ENCODE results near the gene DHRS13.
"Not testable (repeated sequence)": the region's sequence is repeated elsewhere in the genome, so short reads cannot be mapped to it uniquely, and the experiment has no call there.

DHRS13 gene

DNA sequence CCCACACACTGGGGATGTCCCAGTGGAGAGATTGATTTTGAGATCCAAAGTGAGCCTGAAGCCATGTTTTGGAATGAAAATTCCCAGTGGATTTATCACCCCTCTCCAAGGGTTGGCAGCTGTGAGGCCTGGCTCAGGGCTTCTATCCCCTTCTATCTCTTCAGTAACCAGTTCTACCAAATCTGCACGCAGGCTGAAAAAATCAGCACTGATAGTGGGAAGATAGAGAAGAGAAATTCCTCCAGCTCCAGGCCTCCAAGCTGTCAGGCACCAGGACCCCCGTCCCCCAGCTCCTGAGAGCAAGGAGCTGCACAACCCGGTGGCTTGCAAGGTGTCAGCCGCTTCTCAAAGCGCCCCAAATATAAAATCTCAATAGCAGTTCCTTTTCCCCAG is 6.4 kb downstream of the DHRS13 start:
- DNase-seq = no peak
- ATAC-seq (ENCODE audit: insufficient read depth, low read depth) = no peak
- no peaks in the 10 kb centered on the region for H3K9me3 ChIP-seq (ENCODE audit: insufficient read depth, low read length, severe bottlenecking)
- 0 out of 2 replicates have a peak overlapping the region, but pooled peaks have one; percentile 79 for H2AFZ ChIP-seq (ENCODE audit: low read depth, low read length)
- H3K27ac ChIP-seq (ENCODE audit: low read length) = peak overlapping the region; percentile 8; the same call in 1 of the 2 replicates
- peaks cover 12% of the 10 kb centered on the region for H3K79me2 ChIP-seq (ENCODE audit: insufficient read depth, low read length)
- peak overlapping the region; percentile 76 for H3K9ac ChIP-seq (ENCODE audit: low read depth, low read length)
- peaks cover 20% of the 10 kb centered on the region for H3K36me3 ChIP-seq (ENCODE audit: insufficient read depth, low read length)
- peak overlapping the region in 1 of 2 experiments; percentile 63; a peak in 3 of 4 replicates for H3K4me3 ChIP-seq (ENCODE audit: low read depth in 1 of 2, low read length in 2 of 2)
- H3K4me1 ChIP-seq (ENCODE audit: insufficient read depth, low read length) = peaks cover 52% of the 10 kb centered on the region
- H3K4me2 ChIP-seq (ENCODE audit: insufficient read depth, low read length) = peak overlapping the region; percentile 91
- no peaks in the 10 kb centered on the region for H3K27me3 ChIP-seq (ENCODE audit: insufficient read depth, low read length, poor library complexity)
- no peak for TF ChIP-seq EZH2 (IDR thresholded peaks at IDR 0.05; ENCODE audit: borderline replicate concordance, low read depth, low read length, severe bottlenecking)
- TF ChIP-seq, protein P1, sequence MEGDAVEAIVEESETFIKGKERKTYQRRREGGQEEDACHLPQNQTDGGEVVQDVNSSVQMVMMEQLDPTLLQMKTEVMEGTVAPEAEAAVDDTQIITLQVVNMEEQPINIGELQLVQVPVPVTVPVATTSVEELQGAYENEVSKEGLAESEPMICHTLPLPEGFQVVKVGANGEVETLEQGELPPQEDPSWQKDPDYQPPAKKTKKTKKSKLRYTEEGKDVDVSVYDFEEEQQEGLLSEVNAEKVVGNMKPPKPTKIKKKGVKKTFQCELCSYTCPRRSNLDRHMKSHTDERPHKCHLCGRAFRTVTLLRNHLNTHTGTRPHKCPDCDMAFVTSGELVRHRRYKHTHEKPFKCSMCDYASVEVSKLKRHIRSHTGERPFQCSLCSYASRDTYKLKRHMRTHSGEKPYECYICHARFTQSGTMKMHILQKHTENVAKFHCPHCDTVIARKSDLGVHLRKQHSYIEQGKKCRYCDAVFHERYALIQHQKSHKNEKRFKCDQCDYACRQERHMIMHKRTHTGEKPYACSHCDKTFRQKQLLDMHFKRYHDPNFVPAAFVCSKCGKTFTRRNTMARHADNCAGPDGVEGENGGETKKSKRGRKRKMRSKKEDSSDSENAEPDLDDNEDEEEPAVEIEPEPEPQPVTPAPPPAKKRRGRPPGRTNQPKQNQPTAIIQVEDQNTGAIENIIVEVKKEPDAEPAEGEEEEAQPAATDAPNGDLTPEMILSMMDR (IDR thresholded peaks at IDR 0.05; ENCODE audit: borderline replicate concordance, extremely low read depth, low read length, poor library complexity, severe bottlenecking) = no peak
- H4K20me1 ChIP-seq (ENCODE audit: insufficient read depth, low read length) = 0 out of 2 replicates have a peak, but pooled peaks cover 3% of the 10 kb centered on the region

DNA sequence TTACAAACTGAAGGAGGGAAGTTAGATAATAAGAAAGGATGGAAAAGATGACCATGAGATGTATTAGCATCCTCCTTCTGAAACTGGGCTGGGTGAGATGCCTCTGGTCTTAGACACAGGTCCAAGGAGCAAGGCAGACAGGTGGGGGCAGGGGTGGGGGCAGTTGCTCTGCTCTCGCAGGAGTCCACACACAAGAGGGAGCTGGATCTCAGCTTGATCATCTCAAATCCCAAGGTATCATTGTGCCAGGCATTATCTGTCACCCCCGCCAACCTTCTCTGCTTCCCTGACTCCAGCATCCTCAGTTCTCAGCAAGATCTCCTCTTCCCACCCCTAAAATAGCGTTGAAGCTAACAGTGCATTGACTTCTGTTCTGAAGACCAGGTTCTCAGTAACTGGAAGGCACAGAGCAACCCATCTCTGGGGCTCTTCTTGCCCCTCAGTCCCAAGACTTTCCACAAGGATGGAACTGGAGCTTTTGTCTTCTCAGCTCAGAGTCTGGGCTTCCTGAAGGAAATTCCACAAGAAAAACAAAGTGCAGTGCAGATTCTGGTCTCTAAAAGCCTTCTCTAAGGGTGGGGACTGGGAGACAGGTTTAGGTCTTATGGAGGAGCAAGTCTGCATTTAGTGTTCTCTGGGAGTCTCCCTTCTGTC is 7.0 kb downstream of the DHRS13 start:
- Histone ChIP-seq H3K9ac (ENCODE audit: low read depth, low read length) (peak overlapping the region; percentile 76; the same call in 1 of the 2 replicates), H3K9me3 (ENCODE audit: insufficient read depth, low read length, severe bottlenecking) (no peaks in the 10 kb centered on the region), H4K20me1 (ENCODE audit: insufficient read depth, low read length) (0 out of 2 replicates have a peak, but pooled peaks cover 3% of the 10 kb centered on the region), H2AFZ (ENCODE audit: low read depth, low read length) (no peak overlapping the region), H3K4me2 (ENCODE audit: insufficient read depth, low read length) (peak overlapping the region; percentile 91; the same call in 1 of the 2 replicates), H3K36me3 (ENCODE audit: insufficient read depth, low read length) (peaks cover 18% of the 10 kb centered on the region), H3K27me3 (ENCODE audit: insufficient read depth, low read length, poor library complexity) (no peaks in the 10 kb centered on the region), H3K27ac (ENCODE audit: low read length) (no peak overlapping the region), H3K4me3 (ENCODE audit: low read depth in 1 of 2, low read length in 2 of 2) (no peak overlapping the region), H3K4me1 (ENCODE audit: insufficient read depth, low read length) (peaks cover 46% of the 10 kb centered on the region), H3K79me2 (ENCODE audit: insufficient read depth, low read length) (peaks cover 7% of the 10 kb centered on the region; the same call in 1 of the 2 replicates)
- TF ChIP-seq EZH2 (IDR thresholded peaks at IDR 0.05; ENCODE audit: borderline replicate concordance, low read depth, low read length, severe bottlenecking) = no peak
- TF ChIP-seq, protein P1 (IDR thresholded peaks at IDR 0.05; ENCODE audit: borderline replicate concordance, extremely low read depth, low read length, poor library complexity, severe bottlenecking) = no peak
- ATAC-seq (ENCODE audit: insufficient read depth, low read depth) (no peak), DNase-seq (no peak)

GRCh38 chr17:28893248-28894183 is 9.4 kb downstream of the DHRS13 start:
- H3K79me2 ChIP-seq (ENCODE audit: insufficient read depth, low read length); H3K9me3 ChIP-seq (ENCODE audit: insufficient read depth, low read length, severe bottlenecking); DNase-seq; H4K20me1 ChIP-seq (ENCODE audit: insufficient read depth, low read length); ATAC-seq (ENCODE audit: insufficient read depth, low read depth); H3K27me3 ChIP-seq (ENCODE audit: insufficient read depth, low read length, poor library complexity); H2AFZ ChIP-seq (ENCODE audit: low read depth, low read length); H3K4me3 ChIP-seq (ENCODE audit: low read depth in 1 of 2, low read length in 2 of 2); H3K4me2 ChIP-seq (ENCODE audit: insufficient read depth, low read length); H3K36me3 ChIP-seq (ENCODE audit: insufficient read depth, low read length); H3K9ac ChIP-seq (ENCODE audit: low read depth, low read length): not testable (repeated sequence)
- H3K4me1 ChIP-seq (ENCODE audit: insufficient read depth, low read length) = peaks cover 36% of the 10 kb centered on the region
- H3K27ac ChIP-seq (ENCODE audit: low read length) = peak overlapping the region; percentile 24

DNA sequence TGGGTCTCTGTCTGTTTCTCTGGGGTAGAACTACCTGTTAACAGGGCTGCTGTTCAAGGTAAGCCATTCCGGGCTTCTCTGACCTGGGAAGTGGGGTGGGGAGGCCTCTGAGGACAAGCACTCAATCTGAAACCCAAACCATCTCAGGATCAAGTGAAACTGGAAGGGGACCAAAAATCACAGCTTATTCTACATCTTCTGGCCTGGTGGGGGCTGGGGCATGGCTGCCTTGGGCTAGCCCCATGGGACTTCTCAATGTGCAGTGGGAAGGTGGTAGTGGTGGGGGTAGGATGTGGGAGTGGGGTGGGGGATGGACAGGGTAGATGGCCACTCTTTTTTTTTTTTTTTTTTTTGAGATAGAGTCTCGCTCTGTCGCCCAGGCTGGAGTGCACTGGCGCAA is 10.9 kb downstream of the DHRS13 start:
- Histone ChIP-seq H3K79me2 (ENCODE audit: insufficient read depth, low read length) (peaks cover 3% of the 10 kb centered on the region; the same call in 1 of the 2 replicates), H3K27ac (ENCODE audit: low read length) (no peak overlapping the region), H3K9ac (ENCODE audit: low read depth, low read length) (no peak overlapping the region), H3K9me3 (ENCODE audit: insufficient read depth, low read length, severe bottlenecking) (no peaks in the 10 kb centered on the region), H3K4me1 (ENCODE audit: insufficient read depth, low read length) (peaks cover 21% of the 10 kb centered on the region), H3K27me3 (ENCODE audit: insufficient read depth, low read length, poor library complexity) (no peaks in the 10 kb centered on the region), H2AFZ (ENCODE audit: low read depth, low read length) (no peak overlapping the region), H4K20me1 (ENCODE audit: insufficient read depth, low read length) (no peaks in the 10 kb centered on the region), H3K4me2 (ENCODE audit: insufficient read depth, low read length) (no peak overlapping the region), H3K4me3 (ENCODE audit: low read depth in 1 of 2, low read length in 2 of 2) (no peak overlapping the region), H3K36me3 (ENCODE audit: insufficient read depth, low read length) (no peaks in the 10 kb centered on the region)
- TF ChIP-seq EZH2 (IDR thresholded peaks at IDR 0.05; ENCODE audit: borderline replicate concordance, low read depth, low read length, severe bottlenecking) = no peak
- TF ChIP-seq, protein P1 (IDR thresholded peaks at IDR 0.05; ENCODE audit: borderline replicate concordance, extremely low read depth, low read length, poor library complexity, severe bottlenecking) = no peak
- DNase-seq (no peak), ATAC-seq (ENCODE audit: insufficient read depth, low read depth) (no peak)

Data from DND-41 (cell line).